Trophoblast cell (in vitro differentiated cells and primary cell): ENCODE measurements around the gene EXOSC7.

Experiments
- DNase-seq, 2 donors: peaks; one replicate each; pipeline ENCODE4 v3.0.0-alpha.2; 2016
- H2AFZ ChIP-seq: 2 replicates; pipeline ENCODE4 v1.6.1; 2013; ENCODE audit warnings: low read length, moderate library complexity, mild to moderate bottlenecking; ENCODE audit not compliant: insufficient read depth, poor library complexity
- H2AK5ac ChIP-seq: 2 replicates; pipeline ENCODE4 v1.6.1; 2013; ENCODE audit warnings: mild to moderate bottlenecking, low read length
- H2BK120ac ChIP-seq: 2 replicates; pipeline ENCODE4 v1.6.1; 2013; ENCODE audit warnings: low read length, mild to moderate bottlenecking, moderate library complexity; ENCODE audit not compliant: insufficient read depth, poor library complexity
- H2BK12ac ChIP-seq: 2 replicates; pipeline ENCODE4 v1.6.1; 2013; ENCODE audit warnings: mild to moderate bottlenecking, low read length, moderate library complexity
- H2BK5ac ChIP-seq: 2 replicates; pipeline ENCODE4 v1.6.1; 2013; ENCODE audit warnings: low read length, low read depth, moderate library complexity, mild to moderate bottlenecking; ENCODE audit not compliant: poor library complexity
- H3K14ac ChIP-seq: 2 replicates; pipeline ENCODE4 v1.6.1; 2013; ENCODE audit warnings: mild to moderate bottlenecking, low read length
- H3K18ac ChIP-seq: 2 replicates; pipeline ENCODE4 v1.6.1; 2013; ENCODE audit warnings: mild to moderate bottlenecking, low read length
- H3K23ac ChIP-seq: 2 replicates; pipeline ENCODE4 v1.6.1; 2013; ENCODE audit warnings: low read length
- H3K27ac ChIP-seq: 2 replicates; pipeline ENCODE4 v1.5.1; 2013; ENCODE audit warnings: low read depth, mild to moderate bottlenecking, inconsistent platforms, low read length, moderate library complexity
- H3K27me3 ChIP-seq: 2 replicates; pipeline ENCODE4 v1.6.1; 2013; ENCODE audit warnings: inconsistent platforms, mild to moderate bottlenecking, low read length, moderate library complexity; ENCODE audit not compliant: insufficient read depth
- H3K36me3 ChIP-seq, 2 experiments: 1 replicate in 1 of 2; 2 replicates in 1 of 2; pipeline ENCODE4 v1.6.1; 2013; ENCODE audit warnings: low read length in 2 of 2, mild to moderate bottlenecking in 2 of 2, moderate library complexity in 1 of 2; ENCODE audit not compliant: insufficient read depth in 2 of 2, control insufficient read depth in 1 of 2
- H3K4ac ChIP-seq: 2 replicates; pipeline ENCODE4 v1.6.1; 2013; ENCODE audit warnings: low read depth, mild to moderate bottlenecking, low read length, moderate library complexity
- H3K4me1 ChIP-seq, 2 experiments: 1 replicate in 1 of 2; 2 replicates in 1 of 2; pipeline ENCODE4 v1.6.1; 2013; ENCODE audit warnings: low read length in 2 of 2, mild to moderate bottlenecking in 2 of 2, moderate library complexity in 1 of 2; ENCODE audit not compliant: insufficient read depth in 2 of 2, control insufficient read depth in 1 of 2
- H3K4me2 ChIP-seq: 2 replicates; pipeline ENCODE4 v1.6.1; 2013; ENCODE audit warnings: inconsistent platforms, mild to moderate bottlenecking, low read length, moderate library complexity
- H3K4me3 ChIP-seq: 2 replicates; pipeline ENCODE4 v1.5.1; 2013; ENCODE audit warnings: mild to moderate bottlenecking, low read depth, low read length, inconsistent platforms
- H3K79me1 ChIP-seq: one replicate; pipeline ENCODE4 v1.6.1; 2013; ENCODE audit warnings: low read length
- H3K79me2 ChIP-seq: 2 replicates; pipeline ENCODE4 v1.6.1; 2013; ENCODE audit warnings: low read length, mild to moderate bottlenecking; ENCODE audit not compliant: control insufficient read depth, insufficient read depth, poor library complexity
- H3K9ac ChIP-seq: 2 replicates; pipeline ENCODE4 v1.6.1; 2013; ENCODE audit warnings: mild to moderate bottlenecking, low read length
- H3K9me3 ChIP-seq: 2 replicates; pipeline ENCODE4 v1.6.1; 2013; ENCODE audit warnings: low read depth, mild to moderate bottlenecking, control low read depth, inconsistent platforms, low read length; ENCODE audit not compliant: insufficient read depth
- H4K12ac ChIP-seq: 2 replicates; pipeline ENCODE4 v1.6.1; 2013; ENCODE audit warnings: low read depth, mild to moderate bottlenecking, low read length, moderate library complexity
- H4K8ac ChIP-seq: 2 replicates; pipeline ENCODE4 v1.6.1; 2013; ENCODE audit warnings: low read depth, mild to moderate bottlenecking, low read length, moderate library complexity
- H4K91ac ChIP-seq: one replicate; pipeline ENCODE4 v1.6.1; 2013; ENCODE audit warnings: low read depth, mild to moderate bottlenecking, low read length, moderate library complexity
- WGBS: extraction: QIAGEN DNeasy Blood & Tissue Kit; methylation state at CpG from one replicate; pipeline ENCODE4 v1.1.7; 2013; ENCODE audit warnings: missing lambda C conversion rate; ENCODE audit not compliant: insufficient read length, insufficient coverage; ENCODE audit errors: extremely low coverage; 5-methylcytosine and 5-hydroxymethylcytosine counted together

EXOSC7 gene

DNA sequence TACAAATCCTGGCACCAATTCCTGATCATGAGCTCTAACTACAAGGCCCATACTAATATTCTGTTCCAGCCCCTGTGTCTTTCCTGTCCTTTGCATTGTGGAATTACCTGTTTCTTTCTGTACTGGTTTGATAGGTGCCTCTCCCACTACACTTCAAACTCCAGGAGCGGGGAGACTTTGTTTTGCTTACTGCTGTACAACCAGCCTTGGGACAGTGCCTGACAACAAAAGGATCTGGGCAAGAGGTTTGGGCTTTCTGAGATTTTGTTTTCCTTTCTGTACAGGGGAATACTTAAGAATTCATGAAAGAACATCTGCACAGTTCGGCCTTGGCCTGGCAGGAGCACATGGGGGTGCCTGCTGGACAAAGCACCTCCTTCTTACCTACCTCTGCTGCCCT, 45.1 kb upstream of the EXOSC7 start:
- Histone ChIP-seq H3K4me1 (peaks cover 0 to 4% of the 10 kb centered on the region in 2 experiments), H3K79me1 (no peaks in the 10 kb centered on the region), H3K4me3 (no peak overlapping the region), H2BK120ac (no peak overlapping the region), H3K9ac (no peak overlapping the region), H2AFZ (no peak overlapping the region), H4K8ac (no peak overlapping the region), H2AK5ac (no peak overlapping the region), H3K9me3 (no peaks in the 10 kb centered on the region), H4K91ac (no peak overlapping the region), H3K18ac (no peak overlapping the region), H3K27ac (no peak overlapping the region), H4K12ac (no peak overlapping the region), H3K4me2 (no peak overlapping the region), H3K79me2 (no peaks in the 10 kb centered on the region), H3K4ac (no peak overlapping the region), H3K14ac (no peak overlapping the region), H3K23ac (no peak overlapping the region), H3K36me3 (peaks cover 43 to 64% of the 10 kb centered on the region in 2 experiments), H2BK12ac (no peak overlapping the region), H3K27me3 (no peaks in the 10 kb centered on the region), H2BK5ac (no peak overlapping the region)
- WGBS = no CpG with 5 or more reads among the region's 2 CpGs
- no peak for DNase-seq

DNA sequence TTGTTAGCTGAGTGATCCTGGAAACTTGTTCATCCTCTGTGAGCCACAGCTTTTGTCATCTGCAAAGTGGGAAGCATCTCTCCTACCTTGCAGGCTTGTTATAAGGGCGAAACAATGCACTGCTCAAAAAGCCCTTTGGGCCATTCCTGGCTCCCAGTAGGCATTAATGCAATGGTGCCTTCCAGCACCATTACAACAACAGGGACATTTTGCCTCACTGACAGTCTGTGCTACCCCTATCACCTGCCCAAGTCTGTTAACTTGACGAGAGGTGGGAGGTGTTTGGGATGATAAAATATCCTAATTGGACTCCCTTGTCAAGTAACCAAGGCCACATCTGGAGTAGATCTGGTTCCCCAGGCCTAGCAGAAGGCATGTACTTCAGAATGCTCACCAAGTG, 44.3 kb upstream of the EXOSC7 start:
- H3K9me3 ChIP-seq = no peaks in the 10 kb centered on the region
- H4K91ac ChIP-seq = no peak overlapping the region
- H3K18ac ChIP-seq = no peak overlapping the region
- H3K4ac ChIP-seq = no peak overlapping the region
- no peaks in the 10 kb centered on the region for H3K27me3 ChIP-seq
- DNase-seq = peak; percentile 88 to 91
- H3K4me1 ChIP-seq = peaks cover 0 to 4% of the 10 kb centered on the region in 2 experiments
- H2BK12ac ChIP-seq = no peak overlapping the region
- no peak overlapping the region for H3K14ac ChIP-seq
- H3K36me3 ChIP-seq = peaks cover 37 to 59% of the 10 kb centered on the region in 2 experiments
- H2BK5ac ChIP-seq = no peak overlapping the region
- H3K9ac ChIP-seq = no peak overlapping the region
- no peak overlapping the region for H2BK120ac ChIP-seq
- no peak overlapping the region for H3K27ac ChIP-seq
- H3K79me2 ChIP-seq = no peaks in the 10 kb centered on the region
- no peaks in the 10 kb centered on the region for H3K79me1 ChIP-seq
- no peak overlapping the region for H4K8ac ChIP-seq
- no peak overlapping the region for H4K12ac ChIP-seq
- no peak overlapping the region for H3K4me2 ChIP-seq
- H3K23ac ChIP-seq = no peak overlapping the region
- H2AFZ ChIP-seq = no peak overlapping the region
- WGBS = no CpG with 5 or more reads among the region's 2 CpGs
- no peak overlapping the region for H3K4me3 ChIP-seq
- no peak overlapping the region for H2AK5ac ChIP-seq

GRCh38 chr3:44932271-44932670, 43.8 kb upstream of the EXOSC7 start:
- Histone ChIP-seq H3K4me2 (no peak overlapping the region), H3K79me2 (no peaks in the 10 kb centered on the region), H2BK5ac (no peak overlapping the region), H2BK120ac (no peak overlapping the region), H4K8ac (no peak overlapping the region), H3K14ac (no peak overlapping the region), H3K4me3 (no peak overlapping the region), H3K27ac (no peak overlapping the region), H3K79me1 (no peaks in the 10 kb centered on the region), H3K27me3 (no peaks in the 10 kb centered on the region), H3K4ac (no peak overlapping the region), H2AK5ac (no peak overlapping the region), H3K36me3 (peaks cover 33 to 57% of the 10 kb centered on the region in 2 experiments), H3K23ac (no peak overlapping the region), H4K12ac (no peak overlapping the region), H2BK12ac (no peak overlapping the region), H3K9ac (no peak overlapping the region), H3K18ac (no peak overlapping the region), H2AFZ (no peak overlapping the region), H3K4me1 (peaks cover 0 to 4% of the 10 kb centered on the region in 2 experiments), H3K9me3 (no peaks in the 10 kb centered on the region), H4K91ac (no peak overlapping the region)
- no peak for DNase-seq
- WGBS = no CpG with 5 or more reads among the region's 2 CpGs

DNA sequence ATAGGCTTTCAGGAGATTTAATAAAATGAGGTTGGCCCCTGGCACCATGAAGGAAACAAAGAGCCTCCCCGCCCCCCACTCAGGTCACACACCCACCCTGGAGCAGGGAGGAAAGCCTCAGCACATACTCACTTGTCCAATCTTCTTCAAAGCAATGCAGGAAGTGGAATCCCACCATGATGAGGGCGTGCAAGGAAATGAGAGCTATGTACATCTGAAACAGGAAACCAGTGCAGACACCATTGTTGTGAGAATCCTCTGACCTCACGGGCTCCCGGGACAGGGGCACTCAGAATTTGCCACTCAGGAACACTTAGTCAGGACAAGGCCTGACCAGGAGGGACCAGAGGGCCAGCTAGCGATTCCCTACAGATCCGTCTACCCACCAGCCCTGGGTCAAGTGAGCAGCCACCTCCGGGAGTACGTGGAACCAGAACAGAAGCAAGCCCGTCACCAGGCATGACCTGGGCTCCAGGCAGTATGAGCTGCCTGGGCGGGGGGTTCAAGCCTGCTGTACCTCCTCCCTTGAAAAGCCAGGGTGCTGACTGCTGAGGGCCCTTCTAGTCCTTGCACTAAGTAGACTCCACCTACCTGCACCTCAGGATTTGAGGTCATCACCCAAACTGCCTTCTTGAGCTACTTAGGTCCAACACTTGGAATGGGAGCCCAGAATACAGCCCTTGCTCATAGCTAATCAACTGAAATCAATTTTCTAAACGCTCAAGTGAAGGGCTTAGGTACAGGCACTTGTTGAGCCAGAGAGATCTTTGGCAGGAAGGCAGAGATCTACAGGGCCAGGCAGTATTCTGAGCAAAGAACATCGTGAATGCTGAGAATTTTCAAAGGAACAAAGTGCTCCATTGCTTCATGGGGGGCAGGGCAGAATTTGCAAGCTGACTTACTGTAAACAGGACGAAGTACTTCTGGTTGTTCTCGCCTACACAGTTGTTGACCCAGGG, 42.8 kb upstream of the EXOSC7 start:
- H3K27ac ChIP-seq = no peak overlapping the region
- H4K12ac ChIP-seq = no peak overlapping the region
- no peak overlapping the region for H2BK120ac ChIP-seq
- H3K79me2 ChIP-seq = no peaks in the 10 kb centered on the region
- H2BK5ac ChIP-seq = no peak overlapping the region
- no peaks in the 10 kb centered on the region for H3K27me3 ChIP-seq
- H3K4ac ChIP-seq = no peak overlapping the region
- no peak overlapping the region for H3K14ac ChIP-seq
- no peak overlapping the region for H4K91ac ChIP-seq
- H3K9me3 ChIP-seq = no peaks in the 10 kb centered on the region
- no peak overlapping the region for H2AFZ ChIP-seq
- H3K9ac ChIP-seq = no peak overlapping the region
- no peak overlapping the region for H4K8ac ChIP-seq
- no peak overlapping the region for H3K4me3 ChIP-seq
- no peak overlapping the region for H3K18ac ChIP-seq
- no peaks in the 10 kb centered on the region for H3K79me1 ChIP-seq
- no peak overlapping the region for H2AK5ac ChIP-seq
- DNase-seq = no peak
- WGBS = no CpG with 5 or more reads among the region's 14 CpGs
- peaks cover 0 to 4% of the 10 kb centered on the region in 2 experiments for H3K4me1 ChIP-seq
- no peak overlapping the region for H3K4me2 ChIP-seq
- H2BK12ac ChIP-seq = no peak overlapping the region
- peaks cover 33 to 54% of the 10 kb centered on the region in 2 experiments for H3K36me3 ChIP-seq
- H3K23ac ChIP-seq = no peak overlapping the region
